ENCODE measurements around the gene CCDC158.
A peak's percentile ranks its signal among the peaks of the same experiment; 100 is the strongest.

CCDC158 gene

GRCh38 chr4:76322236-76322635 is 98.7 kb downstream of the CCDC158 start:
- Mint-ChIP-seq H3K27ac (no peak overlapping the region), H3K4me3 (no peak overlapping the region), H3K9me3 (peaks cover 26% of the 10 kb centered on the region), H3K27me3 (ENCODE audit: low read depth) (peaks cover 20% of the 10 kb centered on the region), H3K4me1 (ENCODE audit: low read depth) (no peaks in the 10 kb centered on the region), H3K36me3 (ENCODE audit: low read depth) (peaks cover 1% of the 10 kb centered on the region)

GRCh38 chr4:76316131-76316530 is 104.8 kb downstream of the CCDC158 start:
- Mint-ChIP-seq H3K36me3 (ENCODE audit: low read depth) (no peaks in the 10 kb centered on the region), H3K4me1 (ENCODE audit: low read depth) (no peaks in the 10 kb centered on the region), H3K4me3 (no peak overlapping the region), H3K27me3 (ENCODE audit: low read depth) (peaks cover 35% of the 10 kb centered on the region), H3K27ac (no peak overlapping the region), H3K9me3 (peaks cover 31% of the 10 kb centered on the region)

DNA sequence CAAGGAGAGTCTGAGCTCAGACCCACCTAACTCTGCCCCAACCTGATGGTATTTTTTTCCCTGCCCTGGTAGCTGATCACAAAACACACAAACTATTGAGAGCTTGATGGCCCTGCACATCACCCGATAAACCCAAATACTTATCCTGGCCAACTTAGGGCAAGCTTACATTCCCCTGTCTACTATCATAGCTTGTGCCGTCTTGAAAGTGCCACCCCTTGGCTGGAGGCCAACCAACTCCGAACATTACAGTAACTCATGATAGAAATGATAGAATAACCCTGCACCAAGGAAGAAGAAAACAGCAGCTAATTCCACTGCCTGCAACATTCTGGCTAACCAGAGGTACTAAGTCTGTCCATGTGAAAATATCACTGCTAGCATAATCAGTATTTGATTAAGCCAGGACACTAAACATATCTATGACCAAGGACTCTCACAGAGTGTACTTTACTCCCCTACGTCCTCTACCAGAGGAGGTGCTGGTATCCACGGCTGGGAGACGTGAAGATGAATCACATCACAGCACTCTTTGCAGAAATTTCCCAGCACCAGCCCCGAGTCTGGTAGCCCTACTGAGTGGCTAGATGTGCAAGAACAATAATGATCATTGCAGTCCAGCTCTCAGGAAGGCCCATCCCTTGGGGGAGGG is 105.5 kb downstream of the CCDC158 start:
- H3K27me3 Mint-ChIP-seq (ENCODE audit: low read depth), result peaks cover 38% of the 10 kb centered on the region
- no peaks in the 10 kb centered on the region for H3K4me1 Mint-ChIP-seq (ENCODE audit: low read depth)
- no peaks in the 10 kb centered on the region for H3K36me3 Mint-ChIP-seq (ENCODE audit: low read depth)
- H3K9me3 Mint-ChIP-seq, result peaks cover 31% of the 10 kb centered on the region
- no peak overlapping the region for H3K27ac Mint-ChIP-seq
- no peak overlapping the region for H3K4me3 Mint-ChIP-seq

- Mint-ChIP-seq H3K4me1 (ENCODE audit: low read depth) (no peaks in the 10 kb centered on the region), H3K27me3 (ENCODE audit: low read depth) (peaks cover 44% of the 10 kb centered on the region), H3K36me3 (ENCODE audit: low read depth) (peaks cover 4% of the 10 kb centered on the region), H3K9me3 (peaks cover 25% of the 10 kb centered on the region), H3K4me3 (no peak overlapping the region), H3K27ac (no peak overlapping the region)
Observed at GRCh38 chr4:76313547-76313946, 107.4 kb downstream of the CCDC158 start.

- H3K4me1 Mint-ChIP-seq (ENCODE audit: low read depth), result no peaks in the 10 kb centered on the region
- H3K4me3 Mint-ChIP-seq, result no peak overlapping the region
- peaks cover 4% of the 10 kb centered on the region for H3K36me3 Mint-ChIP-seq (ENCODE audit: low read depth)
- no peak overlapping the region for H3K27ac Mint-ChIP-seq
- H3K9me3 Mint-ChIP-seq, result peaks cover 20% of the 10 kb centered on the region
- H3K27me3 Mint-ChIP-seq (ENCODE audit: low read depth), result peaks cover 45% of the 10 kb centered on the region
Observed at GRCh38 chr4:76312457-76312856, 108.5 kb downstream of the CCDC158 start.

DNA sequence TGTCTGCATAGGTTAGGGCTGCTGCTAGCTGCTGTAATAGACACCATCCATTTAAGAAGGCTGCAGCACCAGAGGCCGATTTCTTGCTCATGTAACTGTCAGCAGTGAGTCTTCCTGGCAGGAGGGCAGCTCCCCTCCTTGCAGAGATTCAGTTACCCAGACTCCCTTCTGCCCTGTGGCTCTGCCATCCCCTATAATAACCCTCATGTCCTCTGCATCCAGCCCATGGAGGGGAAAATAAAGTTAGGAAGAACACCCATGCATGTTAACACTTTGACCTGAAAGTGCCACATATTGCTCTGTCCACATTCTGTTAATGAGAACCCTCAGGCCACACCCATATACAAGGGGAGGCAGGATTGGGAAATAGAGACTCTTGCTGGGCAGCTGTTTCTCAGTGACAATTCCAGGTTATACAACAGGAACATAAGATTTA is 109.0 kb downstream of the CCDC158 start:
- H3K9me3 Mint-ChIP-seq, result peaks cover 15% of the 10 kb centered on the region
- H3K27ac Mint-ChIP-seq, result no peak overlapping the region
- peaks cover 2% of the 10 kb centered on the region for H3K4me1 Mint-ChIP-seq (ENCODE audit: low read depth)
- peaks cover 4% of the 10 kb centered on the region for H3K36me3 Mint-ChIP-seq (ENCODE audit: low read depth)
- peaks cover 43% of the 10 kb centered on the region for H3K27me3 Mint-ChIP-seq (ENCODE audit: low read depth)
- no peak overlapping the region for H3K4me3 Mint-ChIP-seq

- H3K27me3 Mint-ChIP-seq (ENCODE audit: low read depth), result peaks cover 36% of the 10 kb centered on the region
- peaks cover 2% of the 10 kb centered on the region for H3K4me1 Mint-ChIP-seq (ENCODE audit: low read depth)
Observed at GRCh38 chr4:76310683-76311082, 110.3 kb downstream of the CCDC158 start.

DNA sequence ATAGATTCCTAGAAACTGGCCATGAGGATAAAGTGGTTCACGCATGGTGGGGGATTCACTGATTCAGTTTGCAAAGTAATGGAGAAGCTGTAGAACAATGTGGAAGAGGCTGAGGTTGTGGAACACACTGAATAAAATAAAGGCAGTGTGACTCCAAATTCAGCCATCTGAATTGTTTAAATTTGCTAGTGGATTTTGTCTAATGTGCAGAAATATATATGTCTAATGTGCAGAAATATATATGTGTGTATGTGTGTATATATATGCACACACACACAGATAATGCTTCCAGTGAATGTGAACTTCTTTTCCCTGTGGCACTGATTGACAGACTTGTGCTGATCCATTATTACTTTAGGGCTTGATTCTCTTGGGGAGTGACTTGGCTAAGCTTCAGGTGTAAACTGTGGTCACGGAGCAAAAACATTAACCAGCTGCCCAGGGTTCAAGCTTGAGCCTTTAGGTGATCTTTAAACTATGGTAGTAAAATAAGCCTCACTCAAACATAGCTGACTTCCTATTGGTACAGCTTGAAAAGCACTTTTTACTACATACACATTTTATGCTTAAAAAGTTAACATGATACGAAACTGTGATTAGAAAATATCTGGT is 110.9 kb downstream of the CCDC158 start:
- H3K4me1 Mint-ChIP-seq (ENCODE audit: low read depth), result peaks cover 8% of the 10 kb centered on the region
- H3K36me3 Mint-ChIP-seq (ENCODE audit: low read depth), result peaks cover 4% of the 10 kb centered on the region
- H3K27ac Mint-ChIP-seq, result no peak overlapping the region
- H3K27me3 Mint-ChIP-seq (ENCODE audit: low read depth), result peaks cover 36% of the 10 kb centered on the region
- H3K9me3 Mint-ChIP-seq, result peaks cover under 1% of the 10 kb centered on the region
- H3K4me3 Mint-ChIP-seq, result no peak overlapping the region

More at GRCh38 chr4:76310683-76311082, 110.3 kb downstream of the CCDC158 start:
- no peak overlapping the region for H3K27ac Mint-ChIP-seq
- H3K4me3 Mint-ChIP-seq, result no peak overlapping the region
- H3K36me3 Mint-ChIP-seq (ENCODE audit: low read depth), result peaks cover 4% of the 10 kb centered on the region
- peaks cover 5% of the 10 kb centered on the region for H3K9me3 Mint-ChIP-seq

- Mint-ChIP-seq H3K4me3 (no peak overlapping the region), H3K27me3 (ENCODE audit: low read depth) (peaks cover 36% of the 10 kb centered on the region), H3K9me3 (no peaks in the 10 kb centered on the region), H3K4me1 (ENCODE audit: low read depth) (peaks cover 15% of the 10 kb centered on the region), H3K27ac (no peak overlapping the region), H3K36me3 (ENCODE audit: low read depth) (peaks cover 4% of the 10 kb centered on the region)
Observed at GRCh38 chr4:76308548-76308947, 112.4 kb downstream of the CCDC158 start.

DNA sequence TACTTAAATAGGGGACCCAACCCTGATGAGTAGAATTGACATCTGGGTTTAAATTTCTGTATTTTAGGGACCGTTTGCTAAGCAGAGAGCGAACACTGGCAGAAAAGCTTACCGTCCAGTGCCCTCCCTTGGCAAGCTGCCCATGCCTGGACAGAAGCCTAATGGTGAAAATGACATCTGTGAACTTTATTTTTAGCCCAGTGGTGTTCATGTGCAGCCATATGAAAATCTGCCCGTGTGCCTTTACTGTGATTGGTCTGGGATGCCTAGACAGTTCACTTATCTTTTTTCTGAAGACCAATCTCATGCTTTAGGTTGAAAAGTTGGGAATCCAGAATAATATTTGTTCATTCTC is 113.3 kb downstream of the CCDC158 start:
- Mint-ChIP-seq H3K36me3 (ENCODE audit: low read depth) (peaks cover 6% of the 10 kb centered on the region), H3K9me3 (no peaks in the 10 kb centered on the region), H3K4me3 (peak overlapping the region; percentile 60), H3K27me3 (ENCODE audit: low read depth) (peaks cover 36% of the 10 kb centered on the region), H3K4me1 (ENCODE audit: low read depth) (peaks cover 21% of the 10 kb centered on the region), H3K27ac (no peak overlapping the region)

- peaks cover 9% of the 10 kb centered on the region for H3K36me3 Mint-ChIP-seq (ENCODE audit: low read depth)
- H3K9me3 Mint-ChIP-seq, result no peaks in the 10 kb centered on the region
- H3K4me3 Mint-ChIP-seq, result peak overlapping the region; percentile 78
- H3K4me1 Mint-ChIP-seq (ENCODE audit: low read depth), result peaks cover 25% of the 10 kb centered on the region
- no peak overlapping the region for H3K27ac Mint-ChIP-seq
- peaks cover 36% of the 10 kb centered on the region for H3K27me3 Mint-ChIP-seq (ENCODE audit: low read depth)
Observed at GRCh38 chr4:76306882-76307659, 113.9 kb downstream of the CCDC158 start.

GRCh38 chr4:76305971-76306881 is 114.7 kb downstream of the CCDC158 start, which contains the start of gene STBD1:
STBD1 (plus strand) TSS chr4:76306733; CDS start chr4:76306770, 37 bp downstream.
- Mint-ChIP-seq H3K27ac (peak within 1 kb of the TSS; percentile 69), H3K36me3 (ENCODE audit: low read depth) (peaks cover 9% of the 10 kb centered on the region), H3K9me3 (no peaks in the 10 kb centered on the region), H3K27me3 (ENCODE audit: low read depth) (peaks cover 32% of the 10 kb centered on the region), H3K4me3 (peak within 1 kb of the TSS; percentile 78), H3K4me1 (ENCODE audit: low read depth) (peaks cover 33% of the 10 kb centered on the region)

DNA sequence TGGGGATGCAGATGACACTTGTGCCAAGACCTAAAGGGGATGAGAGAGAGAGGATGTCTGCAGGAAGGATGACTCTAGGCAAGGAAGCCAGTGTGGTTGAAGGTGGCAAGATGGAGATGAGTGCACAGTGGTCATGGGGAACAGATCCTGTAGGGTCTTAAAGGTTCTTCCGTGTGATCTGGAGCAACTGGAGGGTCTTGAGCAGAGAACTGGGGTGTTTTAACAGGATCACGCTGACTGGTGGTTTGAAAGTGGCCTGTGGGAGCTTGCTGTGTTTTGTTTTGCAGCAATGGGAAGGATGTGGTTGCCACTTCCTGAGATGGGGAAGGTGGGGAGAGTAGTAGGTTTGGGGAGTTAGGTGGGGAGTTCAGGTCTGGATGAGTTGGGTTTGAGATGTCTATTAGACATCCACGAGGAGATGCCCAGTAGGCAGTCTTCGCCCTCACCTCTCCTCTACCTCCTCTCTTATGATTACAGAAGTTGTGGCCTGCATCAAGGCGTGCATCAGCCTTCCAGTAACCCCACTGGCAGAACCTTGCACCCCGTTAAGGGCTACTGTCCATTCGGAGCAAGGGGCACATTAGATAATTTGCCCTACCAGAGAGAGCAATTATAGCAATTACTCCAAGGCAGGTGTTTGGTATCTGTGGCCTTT is 115.8 kb downstream of the CCDC158 start:
- Mint-ChIP-seq H3K4me3 (peak overlapping the region; percentile 78), H3K27ac (peak overlapping the region; percentile 69), H3K4me1 (ENCODE audit: low read depth) (peaks cover 44% of the 10 kb centered on the region)

More for the DNA sequence above, 115.8 kb downstream of the CCDC158 start:
- Mint-ChIP-seq H3K27me3 (ENCODE audit: low read depth) (peaks cover 25% of the 10 kb centered on the region), H3K9me3 (peaks cover 2% of the 10 kb centered on the region), H3K36me3 (ENCODE audit: low read depth) (peaks cover 16% of the 10 kb centered on the region)
